Esophagus muscularis mucosa (tissue), 4 donors: Measurements from ENCODE around the gene ARL8B.

Source experiments
- CTCF ChIP-seq, 3 experiments: fragments of 200-600 bp in 2 of 3; fragments of 450-650 bp in 1 of 3; sonication (generic) in 2 of 3; IDR thresholded peaks; one replicate each; pipeline ENCODE4 v1.5.1; 2017 to 2019; ENCODE audit warnings: antibody characterized with exemption in 3 of 3, mild to moderate bottlenecking in 2 of 3, moderate library complexity in 1 of 3
- EP300 ChIP-seq: sonication (generic); formaldehyde crosslinking; IDR thresholded peaks from one replicate; pipeline ENCODE4 v1.6.1; 2017; ENCODE audit warnings: antibody characterized with exemption
- POLR2A ChIP-seq: fragments of 450-650 bp; IDR thresholded peaks from one replicate; pipeline ENCODE4 v1.6.1; 2017; ENCODE audit warnings: antibody characterized with exemption, moderate library complexity, mild to moderate bottlenecking, low read depth

DNA sequence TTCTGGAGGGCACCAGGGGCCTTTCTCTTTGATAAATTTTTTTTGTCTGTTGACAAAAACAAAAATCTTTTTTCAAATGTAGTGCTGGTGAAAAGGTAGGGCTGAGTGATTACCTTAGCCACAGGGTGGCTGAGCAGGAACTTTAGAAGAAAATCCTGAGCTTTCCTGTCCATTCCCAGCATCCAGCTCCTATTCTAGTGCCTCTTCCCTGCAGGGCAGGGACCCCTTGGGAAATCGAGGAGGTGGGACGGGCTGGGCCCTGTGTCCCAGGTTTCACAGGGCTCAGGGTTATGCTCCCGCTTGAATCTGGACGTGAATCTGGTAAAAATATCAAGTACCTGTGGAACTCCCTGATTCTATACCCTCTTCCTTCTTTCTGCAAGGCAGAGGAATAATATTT, 97.1 kb downstream of the ARL8B start:
- TF ChIP-seq POLR2A (no peak), CTCF (IDR thresholded peaks at IDR 0.05) (no peak), EP300 (no peak)
